GM18508 (cell line): ENCODE results near the gene RNF157.

Source experiments
- ATAC-seq: cut with Tn5 transposase; IDR thresholded peaks from one replicate; pipeline ENCODE4 v1.9.1; 2021; ENCODE audit warnings: moderate number of reproducible peaks; ENCODE audit not compliant: insufficient read depth, unreplicated experiment

Gene RNF157

GRCh38 chr17:76240461-76241203 lies at the start of gene RNF157:
Gene RNF157 (minus strand): TSS chr17:76240493. CDS start chr17:76240240, 253 bp downstream.
- no peak for ATAC-seq

GRCh38 chr17:76281573-76282371 lies 41.5 kb upstream of the RNF157 start:
- no peak for ATAC-seq

- ATAC-seq = no peak
These were observed 40.4 kb upstream of the RNF157 start for GRCh38 chr17:76280650-76281049.

GRCh38 chr17:76279742-76280287 lies 39.5 kb upstream of the RNF157 start:
- ATAC-seq = no peak

GRCh38 chr17:76278952-76279741 lies 38.9 kb upstream of the RNF157 start:
- ATAC-seq = no peak

- ATAC-seq = no peak
These were observed 38.1 kb upstream of the RNF157 start for GRCh38 chr17:76278268-76278908.

- no peak for ATAC-seq
These were observed 37.3 kb upstream of the RNF157 start for GRCh38 chr17:76277300-76278267.

- ATAC-seq = no peak
These were observed 36.4 kb upstream of the RNF157 start for GRCh38 chr17:76276461-76277299.

GRCh38 chr17:76276069-76276431 lies 35.8 kb upstream of the RNF157 start:
- no peak for ATAC-seq

- no peak for ATAC-seq
These were observed 35.2 kb upstream of the RNF157 start for GRCh38 chr17:76275382-76276068.

- no peak for ATAC-seq
These were observed 34.0 kb upstream of the RNF157 start for GRCh38 chr17:76274112-76274956.

- ATAC-seq = no peak
These were observed 33.3 kb upstream of the RNF157 start for GRCh38 chr17:76273445-76274111.

GRCh38 chr17:76272541-76273444 lies 32.5 kb upstream of the RNF157 start:
- ATAC-seq = no peak

GRCh38 chr17:76271669-76272540 lies 31.6 kb upstream of the RNF157 start:
- ATAC-seq = no peak
